ENCODE results near the gene SLC22A5. TPM values are rescaled to one million over a fixed set of nuclear protein-coding genes. Genes with fewer than 3 reads are reported as not detected.
A peak's percentile ranks its signal among the peaks of the same experiment; 100 is the strongest.

SLC22A5 gene
- 13.2 and 19.1 TPM in 2 replicates for total RNA-seq

- TF ChIP-seq CTCF (IDR thresholded peaks at IDR 0.05; ENCODE audit: insufficient read depth, low read length, poor library complexity, severe bottlenecking) = no peak
- Histone ChIP-seq H3K4me3 (ENCODE audit: low read depth, low read length) (peak within 1 kb of the TSS; percentile 62), H3K36me3 (ENCODE audit: control insufficient read depth, insufficient read depth, low read length) (no peaks in the 10 kb centered on the region), H3K27me3 (ENCODE audit: control insufficient read depth, insufficient read depth, low read length) (no peaks in the 10 kb centered on the region)
- no peak for DNase-seq (ENCODE audit: low read depth)
Observed at GRCh38 chr5:132369474-132370180, at the start of gene SLC22A5. TSS of gene SLC22A5 (plus strand) at chr5:132369710. CDS start at chr5:132369973, 263 bp downstream.

- no peak for TF ChIP-seq CTCF (IDR thresholded peaks at IDR 0.05; ENCODE audit: insufficient read depth, low read length, poor library complexity, severe bottlenecking)
Observed at GRCh38 chr5:132319975-132320374, 49.5 kb upstream of the SLC22A5 start.

GRCh38 chr5:132321109-132321721 is 48.3 kb upstream of the SLC22A5 start:
- Histone ChIP-seq H3K36me3 (ENCODE audit: control insufficient read depth, insufficient read depth, low read length) (no peaks in the 10 kb centered on the region), H3K4me3 (ENCODE audit: low read depth, low read length) (no peak overlapping the region), H3K27me3 (ENCODE audit: control insufficient read depth, insufficient read depth, low read length) (no peaks in the 10 kb centered on the region)
- no peak for DNase-seq (ENCODE audit: low read depth)
- no peak for TF ChIP-seq CTCF (IDR thresholded peaks at IDR 0.05; ENCODE audit: insufficient read depth, low read length, poor library complexity, severe bottlenecking)

More at GRCh38 chr5:132319975-132320374, 49.5 kb upstream of the SLC22A5 start:
- no peak overlapping the region for H3K4me3 ChIP-seq (ENCODE audit: low read depth, low read length)
- H3K27me3 ChIP-seq (ENCODE audit: control insufficient read depth, insufficient read depth, low read length) = no peaks in the 10 kb centered on the region
- no peak for DNase-seq (ENCODE audit: low read depth)
- no peaks in the 10 kb centered on the region for H3K36me3 ChIP-seq (ENCODE audit: control insufficient read depth, insufficient read depth, low read length)

- no peak for DNase-seq (ENCODE audit: low read depth)
- no peak for TF ChIP-seq CTCF (IDR thresholded peaks at IDR 0.05; ENCODE audit: insufficient read depth, low read length, poor library complexity, severe bottlenecking)
- no peaks in the 10 kb centered on the region for H3K36me3 ChIP-seq (ENCODE audit: control insufficient read depth, insufficient read depth, low read length)
- H3K4me3 ChIP-seq (ENCODE audit: low read depth, low read length) = no peak overlapping the region
- H3K27me3 ChIP-seq (ENCODE audit: control insufficient read depth, insufficient read depth, low read length) = no peaks in the 10 kb centered on the region
Observed at GRCh38 chr5:132322266-132322665, 47.2 kb upstream of the SLC22A5 start.

- no peak for TF ChIP-seq CTCF (IDR thresholded peaks at IDR 0.05; ENCODE audit: insufficient read depth, low read length, poor library complexity, severe bottlenecking)
- H3K4me3 ChIP-seq (ENCODE audit: low read depth, low read length) = no peak overlapping the region
- DNase-seq (ENCODE audit: low read depth) = no peak
- H3K36me3 ChIP-seq (ENCODE audit: control insufficient read depth, insufficient read depth, low read length) = no peaks in the 10 kb centered on the region
- no peaks in the 10 kb centered on the region for H3K27me3 ChIP-seq (ENCODE audit: control insufficient read depth, insufficient read depth, low read length)
Observed at GRCh38 chr5:132323202-132323601, 46.3 kb upstream of the SLC22A5 start.
